K562 (cell line): ENCODE data around the gene EIF3C.
"Not testable (repeated sequence)": the region's sequence is repeated elsewhere in the genome, so short reads cannot be mapped to it uniquely, and the experiment has no call there.

Experiments
- FOXM1 ChIP-seq, 2 experiments: fragments of 450-650 bp in 1 of 2; sonication (generic) in 1 of 2; formaldehyde crosslinking in 1 of 2; IDR thresholded peaks; 2 replicates each; pipeline versions ENCODE4 v1.6.1 to v1.9.0; 2017 to 2022; ENCODE audit warnings: low read depth in 2 of 2, mild to moderate bottlenecking in 2 of 2, missing genetic modification reagents in 1 of 2, moderate library complexity in 1 of 2
- GABPA ChIP-seq: fragments of 200-800 bp; sonication (Bioruptor generic); conservative IDR thresholded peaks from 2 replicates; pipeline ENCODE4 v1.6.1; 2016; ENCODE audit warnings: low read depth, missing genetic modification characterization, missing compliant biosample characterization
- LEF1 ChIP-seq: fragments of 450-650 bp; IDR thresholded peaks from 2 replicates; pipeline ENCODE4 v1.6.1; 2016; ENCODE audit warnings: mild to moderate bottlenecking
- ZNF778 ChIP-seq: fragments of 450-650 bp; formaldehyde crosslinking; IDR thresholded peaks from 2 replicates; pipeline ENCODE4 v1.4.0; 2020; ENCODE audit warnings: mild to moderate bottlenecking, moderate library complexity
- TF ChIP-seq, protein P1 (sequence below), 3 experiments: IDR thresholded peaks in 2 of 3; conservative IDR thresholded peaks in 1 of 3; 2 replicates each; pipeline ENCODE4 v1.5.1; 2011 to 2012; ENCODE audit warnings: low read length in 3 of 3, mild to moderate bottlenecking in 3 of 3, control low read depth in 2 of 3, improper control_type of control experiment in 1 of 3, inconsistent platforms in 1 of 3, low read depth in 1 of 3, mixed read lengths in 1 of 3, moderate library complexity in 1 of 3; ENCODE audit not compliant: insufficient read depth in 2 of 3
- TF ChIP-seq, protein P2 (sequence below): sonication (generic); formaldehyde crosslinking; IDR thresholded peaks from 2 replicates; pipeline ENCODE4 v1.8.0; 2022; ENCODE audit warnings: mild to moderate bottlenecking, low read depth, missing genetic modification reagents

DNA sequence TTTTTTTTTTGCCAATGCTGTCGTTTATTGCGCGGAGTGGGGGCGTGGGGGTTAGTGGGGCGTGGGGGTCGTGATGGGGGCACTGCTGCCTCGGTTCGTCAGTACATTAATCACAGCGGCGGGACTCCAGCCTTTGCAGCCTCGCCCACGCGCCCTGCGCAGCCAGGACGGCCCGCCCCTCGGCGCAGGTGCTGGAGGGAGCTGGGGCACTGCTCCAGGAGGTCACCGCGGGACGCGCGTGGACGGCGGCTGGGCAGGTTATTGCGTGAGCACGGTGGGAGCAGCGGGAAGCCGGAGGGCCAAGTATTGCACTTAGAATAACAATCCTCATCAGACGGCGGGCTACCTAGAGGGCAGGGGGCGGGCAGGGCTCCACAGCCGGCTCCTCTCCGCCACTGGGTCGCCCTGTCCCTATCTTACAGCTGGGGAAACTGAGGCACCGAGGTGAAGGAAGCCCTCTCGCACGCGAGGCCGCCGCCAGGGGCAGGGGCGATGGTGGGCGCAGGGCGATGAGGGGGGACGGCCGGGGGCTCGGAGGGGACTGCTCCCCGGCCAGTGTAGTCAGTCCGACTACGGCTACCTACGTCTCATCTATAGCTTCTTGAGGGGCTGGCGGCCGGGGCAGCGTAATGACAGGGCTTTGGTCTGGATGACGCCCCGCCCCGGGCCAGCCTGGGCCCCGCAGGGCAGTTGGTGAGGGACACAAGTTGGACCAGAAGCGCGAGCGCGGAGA lies 35.5 kb downstream of the EIF3C start:
- not testable (repeated sequence) for TF ChIP-seq GABPA (tag); LEF1; ZNF778 (CRISPR knock-in tag); FOXM1 (IDR thresholded peaks at IDR 0.05; ENCODE audit: low read depth); FOXM1 (CRISPR knock-in tag; IDR thresholded peaks at IDR 0.05; ENCODE audit: low read depth)
- TF ChIP-seq, protein P1, sequence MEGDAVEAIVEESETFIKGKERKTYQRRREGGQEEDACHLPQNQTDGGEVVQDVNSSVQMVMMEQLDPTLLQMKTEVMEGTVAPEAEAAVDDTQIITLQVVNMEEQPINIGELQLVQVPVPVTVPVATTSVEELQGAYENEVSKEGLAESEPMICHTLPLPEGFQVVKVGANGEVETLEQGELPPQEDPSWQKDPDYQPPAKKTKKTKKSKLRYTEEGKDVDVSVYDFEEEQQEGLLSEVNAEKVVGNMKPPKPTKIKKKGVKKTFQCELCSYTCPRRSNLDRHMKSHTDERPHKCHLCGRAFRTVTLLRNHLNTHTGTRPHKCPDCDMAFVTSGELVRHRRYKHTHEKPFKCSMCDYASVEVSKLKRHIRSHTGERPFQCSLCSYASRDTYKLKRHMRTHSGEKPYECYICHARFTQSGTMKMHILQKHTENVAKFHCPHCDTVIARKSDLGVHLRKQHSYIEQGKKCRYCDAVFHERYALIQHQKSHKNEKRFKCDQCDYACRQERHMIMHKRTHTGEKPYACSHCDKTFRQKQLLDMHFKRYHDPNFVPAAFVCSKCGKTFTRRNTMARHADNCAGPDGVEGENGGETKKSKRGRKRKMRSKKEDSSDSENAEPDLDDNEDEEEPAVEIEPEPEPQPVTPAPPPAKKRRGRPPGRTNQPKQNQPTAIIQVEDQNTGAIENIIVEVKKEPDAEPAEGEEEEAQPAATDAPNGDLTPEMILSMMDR (IDR thresholded peaks at IDR 0.05 in 2 of 3, conservative IDR thresholded peaks at IDR 0.05 in 1 of 3; ENCODE audit: insufficient read depth in 2 of 3, low read depth in 1 of 3, low read length in 3 of 3), result not testable (repeated sequence)
- TF ChIP-seq, protein P2, sequence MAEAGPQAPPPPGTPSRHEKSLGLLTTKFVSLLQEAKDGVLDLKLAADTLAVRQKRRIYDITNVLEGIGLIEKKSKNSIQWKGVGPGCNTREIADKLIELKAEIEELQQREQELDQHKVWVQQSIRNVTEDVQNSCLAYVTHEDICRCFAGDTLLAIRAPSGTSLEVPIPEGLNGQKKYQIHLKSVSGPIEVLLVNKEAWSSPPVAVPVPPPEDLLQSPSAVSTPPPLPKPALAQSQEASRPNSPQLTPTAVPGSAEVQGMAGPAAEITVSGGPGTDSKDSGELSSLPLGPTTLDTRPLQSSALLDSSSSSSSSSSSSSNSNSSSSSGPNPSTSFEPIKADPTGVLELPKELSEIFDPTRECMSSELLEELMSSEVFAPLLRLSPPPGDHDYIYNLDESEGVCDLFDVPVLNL, result not testable (repeated sequence)
